D341Med (cell line): ENCODE results near the gene RASGRP3.

Source experiments
- DNase-seq: peaks from one replicate; pipeline ENCODE4 v3.0.0; 2012; ENCODE audit warnings: low spot score

The RASGRP3 gene

GRCh38 chr2:33492399-33493134 lies 16.1 kb downstream of the RASGRP3 start:
- no peak for DNase-seq

- no peak for DNase-seq
These were observed 17.8 kb downstream of the RASGRP3 start for GRCh38 chr2:33494155-33494779.

- DNase-seq: no peak
These were observed 18.6 kb downstream of the RASGRP3 start for GRCh38 chr2:33494877-33495641.

DNA sequence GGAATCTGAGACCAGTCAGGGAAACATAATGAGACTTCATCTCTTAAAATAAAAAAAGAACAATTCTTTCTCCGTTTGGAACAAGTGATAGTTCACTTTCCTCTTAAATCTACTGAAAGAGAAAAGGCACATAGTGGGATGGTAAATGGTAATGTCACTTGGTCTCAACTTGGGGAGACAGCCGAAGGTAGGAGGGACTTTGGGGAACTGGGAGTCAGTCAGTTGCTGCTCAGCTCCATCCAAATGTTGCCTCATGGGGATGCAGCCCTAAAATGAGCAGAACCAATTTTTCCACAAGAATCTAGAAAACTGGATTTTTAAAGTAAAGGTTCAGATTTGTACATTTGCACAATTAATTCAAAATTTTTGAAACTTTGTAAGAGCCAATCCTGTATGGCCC lies 19.2 kb downstream of the RASGRP3 start:
- no peak for DNase-seq

DNA sequence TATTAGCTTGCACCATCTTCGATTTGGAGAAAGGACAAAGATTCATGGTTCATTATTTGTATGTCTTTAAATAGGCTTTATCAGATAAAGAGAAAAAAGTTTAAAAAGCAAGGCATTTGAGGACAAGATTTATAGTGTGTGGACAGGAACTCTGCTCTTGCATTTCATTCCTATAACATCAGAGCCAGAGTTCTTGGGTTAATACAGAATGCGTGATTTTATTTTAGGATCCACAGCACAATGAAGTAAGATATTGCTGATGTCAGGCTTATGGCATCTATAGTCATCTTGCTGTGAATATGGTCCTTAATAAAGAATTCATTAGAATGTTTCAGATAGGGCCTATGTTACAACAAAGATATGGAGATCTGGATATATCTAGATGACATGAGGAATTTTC lies 19.7 kb downstream of the RASGRP3 start:
- DNase-seq: no peak

- DNase-seq: no peak
These were observed 20.3 kb downstream of the RASGRP3 start for GRCh38 chr2:33496726-33497125.

GRCh38 chr2:33497221-33497650 lies 20.8 kb downstream of the RASGRP3 start:
- no peak for DNase-seq

GRCh38 chr2:33498291-33498956 lies 22.0 kb downstream of the RASGRP3 start:
- DNase-seq: no peak

DNA sequence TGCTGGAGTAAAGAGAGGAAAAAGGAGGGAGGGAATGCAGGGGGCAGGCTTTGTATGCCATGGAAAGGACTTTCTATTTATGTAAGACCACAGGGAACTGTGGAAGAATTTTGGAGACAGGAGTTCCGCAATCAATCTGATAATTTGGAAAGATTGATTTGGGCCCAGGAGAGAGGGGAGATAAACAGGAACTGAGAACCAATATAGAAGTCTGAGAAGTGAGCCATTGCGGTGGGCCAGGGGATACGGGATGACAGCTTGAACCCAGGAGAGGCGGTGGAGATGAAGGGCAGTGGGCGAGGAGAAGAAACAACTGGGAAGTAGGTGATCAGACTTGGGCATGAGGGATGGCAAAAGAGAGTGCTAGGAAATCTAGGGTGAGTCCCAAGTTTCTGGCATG lies 23.7 kb downstream of the RASGRP3 start:
- DNase-seq: no peak

- DNase-seq: no peak
These were observed 25.6 kb downstream of the RASGRP3 start for GRCh38 chr2:33502025-33502424.

DNA sequence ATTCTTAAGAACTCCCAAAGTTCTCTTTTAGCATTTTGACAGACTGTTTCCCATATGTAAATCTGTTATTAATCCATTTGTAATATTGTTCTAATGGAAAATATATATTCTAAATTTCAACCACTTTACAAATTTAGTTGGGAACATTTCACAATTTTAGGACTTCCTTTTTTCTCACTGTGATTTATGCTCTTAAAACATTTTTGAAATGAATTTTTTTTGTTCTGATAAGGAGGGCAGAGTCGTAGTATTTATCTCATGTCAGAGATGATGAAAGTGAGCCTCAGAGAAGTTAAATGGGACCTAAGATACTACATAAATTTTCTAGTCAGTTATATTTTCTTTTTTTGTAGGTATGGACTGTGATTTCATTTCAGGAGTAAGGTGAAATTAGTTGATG lies 26.6 kb downstream of the RASGRP3 start:
- DNase-seq: no peak

- no peak for DNase-seq
These were observed 29.5 kb downstream of the RASGRP3 start for GRCh38 chr2:33505966-33506365.

DNA sequence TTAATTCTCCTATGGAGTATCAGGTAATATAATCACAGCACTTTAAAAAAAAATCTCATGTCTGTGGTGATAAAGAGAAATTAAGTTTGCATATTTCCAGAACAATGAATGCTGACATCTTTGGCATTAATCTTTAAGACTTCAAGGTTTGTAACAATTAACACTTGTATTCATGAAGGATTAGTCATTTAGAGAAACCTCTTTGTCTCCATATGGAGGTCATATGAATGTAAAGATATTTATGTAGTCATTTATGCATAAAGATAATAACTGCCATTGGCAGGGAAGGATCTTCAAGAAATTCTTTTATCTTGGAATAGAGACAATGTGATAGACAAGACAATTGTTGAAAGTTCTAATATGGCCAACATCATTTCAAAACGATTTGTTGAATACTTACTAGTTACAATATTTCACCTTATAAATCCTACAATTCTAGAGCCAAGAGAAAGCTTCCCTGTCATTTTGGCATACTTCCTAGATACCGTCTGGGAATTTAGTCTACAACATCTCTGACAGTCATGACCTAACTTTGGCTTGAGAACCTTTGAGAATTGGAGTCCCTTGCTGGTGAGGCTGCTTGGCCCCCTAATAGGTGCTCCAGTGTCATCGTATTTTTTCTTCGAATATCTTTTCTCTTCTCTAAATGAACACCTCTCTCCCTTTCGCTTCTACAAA lies 33.6 kb downstream of the RASGRP3 start:
- no peak for DNase-seq

DNA sequence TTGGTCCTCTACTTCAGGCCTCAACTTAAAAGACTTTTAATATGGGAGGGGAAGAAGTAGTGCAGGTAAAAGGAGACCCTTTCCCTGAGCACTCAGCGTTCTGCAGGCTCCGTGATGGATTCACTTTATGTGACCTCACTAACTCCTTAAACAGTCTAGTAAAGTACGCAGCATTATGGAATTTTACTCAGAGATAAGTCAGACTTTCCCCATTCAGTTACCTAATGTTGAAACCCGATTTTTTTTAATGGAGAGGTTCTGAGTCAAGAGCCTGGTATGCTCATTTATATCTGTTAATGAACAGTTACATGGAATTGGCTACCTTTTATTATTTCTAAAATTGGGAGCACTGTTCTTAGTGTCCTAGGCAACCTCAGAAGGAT lies 34.1 kb downstream of the RASGRP3 start:
- no peak for DNase-seq

- no peak for DNase-seq
These were observed 34.7 kb downstream of the RASGRP3 start for GRCh38 chr2:33511141-33511540.

DNA sequence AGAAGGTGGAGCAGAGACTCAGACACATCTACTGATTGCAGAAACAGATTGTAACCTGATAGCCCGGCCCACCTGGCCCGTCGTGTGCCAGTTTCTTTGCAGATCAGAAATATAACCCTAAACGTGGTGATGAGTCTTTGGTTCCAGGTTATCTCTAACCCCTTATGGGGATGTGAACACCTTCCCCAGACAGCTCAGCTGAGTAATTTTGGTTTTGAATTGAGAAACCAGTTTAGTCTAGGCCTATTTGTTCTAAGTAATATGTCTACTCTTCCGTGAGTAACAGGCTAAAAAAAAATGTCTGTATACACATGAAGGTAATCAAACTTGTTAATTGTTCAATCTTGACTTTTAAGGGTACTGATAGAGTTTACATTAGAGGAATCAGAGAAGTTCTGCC lies 35.7 kb downstream of the RASGRP3 start:
- DNase-seq: no peak

DNA sequence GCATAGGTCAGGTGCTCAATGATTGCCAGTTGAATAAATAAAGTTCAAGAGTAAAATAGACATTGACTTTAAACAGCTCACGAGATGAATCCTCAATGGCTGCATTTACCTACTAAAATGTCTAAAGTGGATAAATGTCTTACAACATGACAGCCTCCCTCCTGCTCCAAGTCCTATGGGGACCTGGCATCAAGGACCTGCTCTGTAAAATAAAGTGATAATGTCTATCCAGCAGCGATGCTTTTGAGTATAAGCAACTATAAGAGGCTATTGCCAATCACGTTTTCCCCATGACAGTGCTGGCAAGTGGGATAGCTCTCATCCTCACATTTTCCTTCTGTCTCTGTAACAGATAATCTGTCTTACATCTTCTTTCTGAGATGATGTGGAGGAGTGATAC lies 37.0 kb downstream of the RASGRP3 start:
- DNase-seq: no peak

- no peak for DNase-seq
These were observed 40.1 kb downstream of the RASGRP3 start for GRCh38 chr2:33516456-33516995.

- no peak for DNase-seq
These were observed 41.8 kb downstream of the RASGRP3 start for GRCh38 chr2:33518200-33518599.

DNA sequence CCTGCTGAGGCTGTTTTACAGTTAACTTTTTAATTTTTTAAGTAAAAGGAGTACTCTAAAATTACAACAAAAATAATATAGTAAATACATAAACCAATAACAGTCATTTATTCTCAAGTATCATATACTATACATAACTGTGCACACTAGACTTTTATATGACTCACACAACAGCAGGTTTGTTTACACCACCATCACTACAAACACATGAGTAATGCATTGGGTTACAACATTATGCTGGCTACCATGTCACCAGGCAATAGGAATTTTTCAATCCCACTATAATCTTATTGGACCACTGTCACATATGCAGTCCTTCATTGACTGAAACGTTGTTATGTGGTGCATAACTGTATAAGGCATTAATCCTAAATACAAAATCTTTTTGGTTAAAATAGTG lies 42.5 kb downstream of the RASGRP3 start:
- DNase-seq: no peak

DNA sequence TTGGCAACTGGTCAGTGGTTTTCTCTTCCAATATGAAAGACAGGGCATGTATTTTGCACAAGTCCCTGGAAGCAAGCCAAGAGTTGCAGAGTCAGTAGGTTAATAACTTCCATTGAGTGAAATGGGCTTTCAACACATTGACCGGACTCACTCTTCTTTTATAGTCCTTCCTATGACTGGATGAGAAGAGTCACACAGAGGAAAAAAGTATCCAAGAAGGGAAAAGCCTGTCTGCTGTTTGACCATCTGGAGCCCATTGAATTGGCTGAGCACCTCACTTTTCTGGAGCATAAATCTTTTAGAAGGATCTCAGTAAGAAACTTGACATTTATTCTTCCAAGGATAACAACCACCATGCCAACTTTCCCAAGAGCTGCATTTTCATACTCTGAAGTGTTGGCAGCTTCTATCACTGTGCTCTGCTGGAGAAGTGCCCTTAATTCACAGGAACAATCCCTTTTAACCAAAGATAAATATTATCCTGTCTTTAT lies 45.4 kb downstream of the RASGRP3 start:
- no peak for DNase-seq

GRCh38 chr2:33522576-33522975 lies 46.1 kb downstream of the RASGRP3 start:
- no peak for DNase-seq
